Keratinocyte (primary cell): ENCODE results near the gene STYK1. TPM values are rescaled to one million over a fixed set of nuclear protein-coding genes. Genes with fewer than 3 reads are reported as not detected.

Experiments
- DNase-seq: peaks from one replicate; pipeline ENCODE4 v3.0.0-alpha.2; 2011; ENCODE audit warnings: low read depth, missing footprints, low spot score
- FAIRE-seq: peaks from 2 replicates; lab custom pipeline; 2011; peaks lifted over from hg19 to GRCh38; lab: Jason Lieb, UNC
- H2AFZ ChIP-seq: 2 replicates; pipeline ENCODE4 v1.6.0; 2012; ENCODE audit warnings: low read length, control low read depth, inconsistent platforms; ENCODE audit not compliant: control insufficient read depth
- H3K27ac ChIP-seq: 2 replicates; pipeline ENCODE4 v1.5.1; 2011; ENCODE audit warnings: low read length; ENCODE audit not compliant: control insufficient read depth, insufficient read depth
- H3K27me3 ChIP-seq: 3 replicates; pipeline ENCODE4 v1.6.0; 2011; ENCODE audit warnings: low read length; ENCODE audit not compliant: control insufficient read depth, insufficient read depth; ENCODE audit errors: extremely low read depth
- H3K36me3 ChIP-seq, 2 experiments: 2 replicates in 1 of 2; 3 replicates in 1 of 2; pipeline ENCODE4 v1.5.1; 2011; ENCODE audit warnings: low read length in 2 of 2, mild to moderate bottlenecking in 1 of 2; ENCODE audit not compliant: control insufficient read depth in 2 of 2, insufficient read depth in 2 of 2; ENCODE audit errors: extremely low read depth in 1 of 2
- H3K4me1 ChIP-seq: 3 replicates; pipeline ENCODE4 v1.5.1; 2011; ENCODE audit warnings: low read length; ENCODE audit not compliant: control insufficient read depth, insufficient read depth; ENCODE audit errors: extremely low read depth
- H3K4me2 ChIP-seq: 3 replicates; pipeline ENCODE4 v1.6.0; 2011; ENCODE audit warnings: low read depth, low read length; ENCODE audit not compliant: control insufficient read depth, insufficient read depth; ENCODE audit errors: extremely low read depth
- H3K4me3 ChIP-seq, 3 experiments: fragments of 200-600 bp in 1 of 3; sonication (generic) in 1 of 3; 2 replicates in 2 of 3; 3 replicates in 1 of 3; pipeline ENCODE4 v1.5.1; 2011 to 2016; ENCODE audit warnings: low read length in 3 of 3, mild to moderate bottlenecking in 3 of 3, control low read depth in 2 of 3, inconsistent platforms in 1 of 3, low read depth in 1 of 3, mixed read lengths in 1 of 3, mixed run types in 1 of 3, moderate library complexity in 1 of 3; ENCODE audit not compliant: control insufficient read depth in 2 of 3, insufficient read depth in 2 of 3; ENCODE audit errors: extremely low read depth in 1 of 3
- H3K79me2 ChIP-seq: 2 replicates; pipeline ENCODE4 v1.6.0; 2012; ENCODE audit warnings: low read length; ENCODE audit not compliant: control insufficient read depth, insufficient read depth
- H3K9ac ChIP-seq: 3 replicates; pipeline ENCODE4 v1.6.0; 2011; ENCODE audit warnings: low read length; ENCODE audit not compliant: control insufficient read depth, insufficient read depth; ENCODE audit errors: extremely low read depth
- H3K9me1 ChIP-seq: 3 replicates; pipeline ENCODE4 v1.6.0; 2011; ENCODE audit warnings: low read length; ENCODE audit not compliant: control insufficient read depth, insufficient read depth; ENCODE audit errors: extremely low read depth
- H3K9me3 ChIP-seq: 2 replicates; pipeline ENCODE4 v1.5.1; 2012; ENCODE audit warnings: low read depth, low read length; ENCODE audit not compliant: control insufficient read depth
- H4K20me1 ChIP-seq: 3 replicates; pipeline ENCODE4 v1.6.0; 2011; ENCODE audit warnings: low read length; ENCODE audit not compliant: control insufficient read depth, insufficient read depth; ENCODE audit errors: extremely low read depth
- EZH2 ChIP-seq: IDR thresholded peaks from one replicate; pipeline ENCODE4 v1.6.1; 2012; ENCODE audit warnings: inconsistent platforms, mild to moderate bottlenecking, low read length, moderate library complexity
- dilution Hi-C: fragments of 300-500 bp; cut with MboI; formaldehyde crosslinking; loops from one replicate; pipeline ENCODE4 v1.7.0; 2020; ENCODE audit warnings: low sequenced_read_pairs; ENCODE audit not compliant: extremely low pct_ligation_motif_present
- polyA plus RNA-seq, 5 experiments: library from polyadenylated mRNA; depleted of rRNA in 3 of 5; stranded (reverse) in 3 of 5; stranded (forward) in 1 of 5; unstranded in 1 of 5; fragments of >200 nt; gene quantifications; 1 replicate in 1 of 5; 2 replicates in 3 of 5; 3 replicates in 1 of 5; pipeline versions ENCODE4 v1.2.1 to v1.2.3, GENCODE V29; 2011 to 2012; ENCODE audit warnings: missing spikeins in 2 of 5, low read depth in 1 of 5, low replicate concordance in 1 of 5
- TF ChIP-seq, protein P1 (sequence below), 3 experiments: IDR thresholded peaks in 1 of 3; conservative IDR thresholded peaks in 1 of 3; optimal IDR thresholded peaks in 1 of 3; 2 replicates in 2 of 3; 3 replicates in 1 of 3; pipeline versions ENCODE3 to v1.5.1; 2011; ENCODE audit warnings: low read length in 3 of 3, mild to moderate bottlenecking in 3 of 3, moderate library complexity in 2 of 3, control low read depth in 1 of 3, inconsistent platforms in 1 of 3; ENCODE audit not compliant: insufficient read depth in 2 of 3; ENCODE audit errors: extremely low read depth in 1 of 3

STYK1 gene
- polyA plus RNA-seq, 1 donor (not counting 4 experiments of a cell fraction or from before 2014, with no cell fraction given): 2.8 TPM

DNA sequence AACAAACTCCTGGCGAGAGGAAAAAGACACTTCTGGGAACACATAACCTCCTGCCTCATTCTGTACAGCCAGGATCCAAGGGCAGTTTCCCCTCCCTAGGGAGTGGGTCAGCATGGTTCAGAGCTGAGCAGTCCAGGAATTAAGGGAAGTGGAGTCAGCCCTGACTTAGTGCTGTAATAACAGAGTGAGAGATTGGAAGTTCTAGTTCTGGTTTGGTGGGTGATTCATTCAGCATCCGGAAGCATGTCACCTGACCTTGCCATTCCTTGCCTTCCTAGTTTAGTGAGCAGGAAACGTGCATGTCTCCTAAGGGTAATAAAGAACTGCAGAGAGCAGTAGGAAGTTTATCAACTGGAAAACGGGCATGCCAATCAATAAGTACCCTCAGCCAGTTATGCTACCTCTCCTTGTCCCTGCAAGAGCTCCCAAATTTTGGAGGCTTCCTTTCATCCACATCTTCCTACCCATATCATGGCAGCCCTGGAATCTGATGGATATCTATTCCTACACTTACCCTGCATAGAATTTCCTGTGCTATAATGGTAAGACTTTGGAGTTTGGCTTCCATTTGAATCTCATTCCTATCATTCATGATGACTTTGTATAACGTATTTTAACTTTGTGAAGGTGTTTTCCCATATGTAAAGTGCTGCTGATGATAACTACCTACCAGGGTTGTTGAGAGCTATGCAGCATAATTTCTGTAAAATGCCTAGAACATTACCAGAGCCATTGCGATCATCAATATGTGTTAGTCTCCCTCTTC is 31.9 kb downstream of the STYK1 start:
- Histone ChIP-seq H3K27me3 (no peaks in the 10 kb centered on the region), H3K36me3 (peaks cover 0 to 2% of the 10 kb centered on the region in 2 experiments), H3K9ac (no peak overlapping the region), H2AFZ (peak overlapping the region; percentile 68), H3K79me2 (no peaks in the 10 kb centered on the region), H4K20me1 (no peaks in the 10 kb centered on the region), H3K4me2 (peak overlapping the region; percentile 18), H3K27ac (peak overlapping the region; percentile 28), H3K4me1 (peaks cover 9% of the 10 kb centered on the region), H3K4me3 (peak overlapping the region in 1 of 3 experiments; percentile 18), H3K9me3 (peaks cover 5% of the 10 kb centered on the region), H3K9me1 (no peaks in the 10 kb centered on the region)
- DNase-seq (no peak), FAIRE-seq (peak; percentile 82)
- TF ChIP-seq EZH2: no peak
- TF ChIP-seq, protein P1, sequence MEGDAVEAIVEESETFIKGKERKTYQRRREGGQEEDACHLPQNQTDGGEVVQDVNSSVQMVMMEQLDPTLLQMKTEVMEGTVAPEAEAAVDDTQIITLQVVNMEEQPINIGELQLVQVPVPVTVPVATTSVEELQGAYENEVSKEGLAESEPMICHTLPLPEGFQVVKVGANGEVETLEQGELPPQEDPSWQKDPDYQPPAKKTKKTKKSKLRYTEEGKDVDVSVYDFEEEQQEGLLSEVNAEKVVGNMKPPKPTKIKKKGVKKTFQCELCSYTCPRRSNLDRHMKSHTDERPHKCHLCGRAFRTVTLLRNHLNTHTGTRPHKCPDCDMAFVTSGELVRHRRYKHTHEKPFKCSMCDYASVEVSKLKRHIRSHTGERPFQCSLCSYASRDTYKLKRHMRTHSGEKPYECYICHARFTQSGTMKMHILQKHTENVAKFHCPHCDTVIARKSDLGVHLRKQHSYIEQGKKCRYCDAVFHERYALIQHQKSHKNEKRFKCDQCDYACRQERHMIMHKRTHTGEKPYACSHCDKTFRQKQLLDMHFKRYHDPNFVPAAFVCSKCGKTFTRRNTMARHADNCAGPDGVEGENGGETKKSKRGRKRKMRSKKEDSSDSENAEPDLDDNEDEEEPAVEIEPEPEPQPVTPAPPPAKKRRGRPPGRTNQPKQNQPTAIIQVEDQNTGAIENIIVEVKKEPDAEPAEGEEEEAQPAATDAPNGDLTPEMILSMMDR (optimal IDR thresholded peaks at IDR 0.05 in 1 of 3, IDR thresholded peaks at IDR 0.05 in 1 of 3, conservative IDR thresholded peaks at IDR 0.05 in 1 of 3; ENCODE audit: extremely low read depth in 1 of 3, insufficient read depth in 2 of 3, low read length in 3 of 3): no peak
- dilution Hi-C loops: no loop called here

GRCh38 chr12:10638728-10639127 is 35.1 kb downstream of the STYK1 start:
- no peak for TF ChIP-seq EZH2
- FAIRE-seq (no peak), DNase-seq (no peak)
- Histone ChIP-seq H3K9me3 (no peaks in the 10 kb centered on the region), H3K79me2 (no peaks in the 10 kb centered on the region), H3K27ac (no peak overlapping the region), H3K9me1 (no peaks in the 10 kb centered on the region), H3K4me2 (no peak overlapping the region), H4K20me1 (no peaks in the 10 kb centered on the region), H3K4me3 (no peak overlapping the region), H3K36me3 (peaks cover 0 to 2% of the 10 kb centered on the region in 2 experiments), H3K9ac (no peak overlapping the region), H3K4me1 (peaks cover 12% of the 10 kb centered on the region), H2AFZ (no peak overlapping the region), H3K27me3 (no peaks in the 10 kb centered on the region)
- dilution Hi-C loops: no loop called here
